Measurements from ENCODE around the gene BRINP2.

Gene BRINP2

DNA sequence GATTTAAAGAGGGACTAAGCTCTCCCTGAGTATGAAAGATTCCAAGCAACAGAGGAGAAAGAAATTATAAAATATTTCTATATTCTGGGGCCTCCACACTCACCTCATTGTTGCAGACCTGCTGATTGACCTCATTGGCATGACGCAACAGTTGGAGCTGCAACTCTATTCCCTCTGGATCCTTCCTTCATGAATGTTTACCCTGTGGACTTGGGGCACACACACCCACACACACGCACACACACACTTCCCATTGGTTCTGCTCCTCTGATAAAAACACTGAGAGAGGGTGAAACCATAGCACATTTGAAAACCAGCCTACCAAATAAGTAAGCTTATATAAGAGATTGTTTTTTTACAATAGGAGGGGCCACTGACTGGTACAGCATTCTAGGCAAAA, 159.1 kb downstream of the BRINP2 start:
- FAIRE-seq = no peak
